ENCODE measurements around the gene DDX31. TPM values are rescaled to one million over a fixed set of nuclear protein-coding genes. Genes with fewer than 3 reads are reported as not detected.

Gene DDX31
- total and polyA plus RNA-seq, 2 experiments from 2014 or later = 7.3 to 13.1 TPM

- H3K9me2 ChIP-seq (replicated peaks; ENCODE audit: insufficient read depth) = no peaks in the 10 kb centered on the region
- no peak overlapping the region for H2AFZ ChIP-seq
- H3K4me3 ChIP-seq = no peak overlapping the region
- DNase-seq (ENCODE audit: low spot score) = no peak
- H4K20me1 ChIP-seq (ENCODE audit: insufficient read depth, poor library complexity, severe bottlenecking) = no peaks in the 10 kb centered on the region
- H3K36me3 ChIP-seq (replicated peaks; ENCODE audit: insufficient read depth, low read depth) = no peaks in the 10 kb centered on the region
- no peaks in the 10 kb centered on the region for H3K9me3 ChIP-seq (ENCODE audit: low read depth)
- 63% methylated on average over 5 of the region's 5 CpGs for WGBS (ENCODE audit: low lambda C conversion rate, missing lambda C conversion rate)
- H3K4me2 ChIP-seq = no peak overlapping the region
- no peak overlapping the region for H3K27ac ChIP-seq
- H3K4me1 ChIP-seq (ENCODE audit: insufficient read depth) = no peaks in the 10 kb centered on the region
- no peaks in the 10 kb centered on the region for H3K79me2 ChIP-seq
- no peak for TF ChIP-seq EZH2phosphoT487 (IDR thresholded peaks at IDR 0.05; ENCODE audit: low read depth, severe bottlenecking, unreplicated experiment)
- TF ChIP-seq CTCF (IDR thresholded peaks at IDR 0.05; ENCODE audit: poor library complexity) = no peak
- TF ChIP-seq EZH2 (IDR thresholded peaks at IDR 0.05; ENCODE audit: borderline replicate concordance) = no peak
- H3K27me3 ChIP-seq = no peaks in the 10 kb centered on the region
These were observed 31.5 kb downstream of the DDX31 start for GRCh38 chr9:132638240-132638639.

GRCh38 chr9:132637801-132638200, 32.0 kb downstream of the DDX31 start:
- TF ChIP-seq EZH2phosphoT487 (IDR thresholded peaks at IDR 0.05; ENCODE audit: low read depth, severe bottlenecking, unreplicated experiment) (no peak), EZH2 (IDR thresholded peaks at IDR 0.05; ENCODE audit: borderline replicate concordance) (no peak), CTCF (IDR thresholded peaks at IDR 0.05; ENCODE audit: poor library complexity) (no peak)
- H4K20me1 ChIP-seq (ENCODE audit: insufficient read depth, poor library complexity, severe bottlenecking) = no peaks in the 10 kb centered on the region
- no peaks in the 10 kb centered on the region for H3K36me3 ChIP-seq (replicated peaks; ENCODE audit: insufficient read depth, low read depth)
- no peak for DNase-seq (ENCODE audit: low spot score)
- H3K9me3 ChIP-seq (ENCODE audit: low read depth) = no peaks in the 10 kb centered on the region
- no peaks in the 10 kb centered on the region for H3K9me2 ChIP-seq (replicated peaks; ENCODE audit: insufficient read depth)
- H3K27me3 ChIP-seq = no peaks in the 10 kb centered on the region
- H3K27ac ChIP-seq = no peak overlapping the region
- H3K4me1 ChIP-seq (ENCODE audit: insufficient read depth) = no peaks in the 10 kb centered on the region
- 95% methylated on average over 12 of the region's 12 CpGs for WGBS (ENCODE audit: low lambda C conversion rate, missing lambda C conversion rate)
- H2AFZ ChIP-seq = no peak overlapping the region
- no peak overlapping the region for H3K4me3 ChIP-seq
- H3K79me2 ChIP-seq = no peaks in the 10 kb centered on the region
- H3K4me2 ChIP-seq = no peak overlapping the region

- Histone ChIP-seq H3K9me2 (replicated peaks; ENCODE audit: insufficient read depth) (no peaks in the 10 kb centered on the region), H3K4me1 (ENCODE audit: insufficient read depth) (no peaks in the 10 kb centered on the region), H3K27me3 (no peaks in the 10 kb centered on the region), H3K27ac (peak overlapping the region; percentile 43), H3K36me3 (replicated peaks; ENCODE audit: insufficient read depth, low read depth) (no peaks in the 10 kb centered on the region), H3K4me3 (no peak overlapping the region), H2AFZ (no peak overlapping the region), H4K20me1 (ENCODE audit: insufficient read depth, poor library complexity, severe bottlenecking) (no peaks in the 10 kb centered on the region), H3K4me2 (no peak overlapping the region), H3K9me3 (ENCODE audit: low read depth) (no peaks in the 10 kb centered on the region), H3K79me2 (no peaks in the 10 kb centered on the region)
- no peak for DNase-seq (ENCODE audit: low spot score)
- TF ChIP-seq EZH2 (IDR thresholded peaks at IDR 0.05; ENCODE audit: borderline replicate concordance) = no peak
- no peak for TF ChIP-seq CTCF (IDR thresholded peaks at IDR 0.05; ENCODE audit: poor library complexity)
- TF ChIP-seq EZH2phosphoT487 (IDR thresholded peaks at IDR 0.05; ENCODE audit: low read depth, severe bottlenecking, unreplicated experiment) = no peak
- WGBS (ENCODE audit: low lambda C conversion rate, missing lambda C conversion rate) = 79% methylated on average over 12 of the region's 12 CpGs
These were observed 32.4 kb downstream of the DDX31 start for GRCh38 chr9:132637351-132637750.

- no peaks in the 10 kb centered on the region for H4K20me1 ChIP-seq (ENCODE audit: insufficient read depth, poor library complexity, severe bottlenecking)
- no peaks in the 10 kb centered on the region for H3K79me2 ChIP-seq
- no peak for DNase-seq (ENCODE audit: low spot score)
- H3K4me3 ChIP-seq = no peak overlapping the region
- H3K9me3 ChIP-seq (ENCODE audit: low read depth) = no peaks in the 10 kb centered on the region
- 96% methylated on average over 3 of the region's 3 CpGs for WGBS (ENCODE audit: low lambda C conversion rate, missing lambda C conversion rate)
- no peaks in the 10 kb centered on the region for H3K36me3 ChIP-seq (replicated peaks; ENCODE audit: insufficient read depth, low read depth)
- no peaks in the 10 kb centered on the region for H3K9me2 ChIP-seq (replicated peaks; ENCODE audit: insufficient read depth)
- no peak overlapping the region for H3K4me2 ChIP-seq
- TF ChIP-seq CTCF (IDR thresholded peaks at IDR 0.05; ENCODE audit: poor library complexity) (no peak), EZH2 (IDR thresholded peaks at IDR 0.05; ENCODE audit: borderline replicate concordance) (no peak), EZH2phosphoT487 (IDR thresholded peaks at IDR 0.05; ENCODE audit: low read depth, severe bottlenecking, unreplicated experiment) (no peak)
- no peaks in the 10 kb centered on the region for H3K27me3 ChIP-seq
- H3K27ac ChIP-seq = no peak overlapping the region
- H3K4me1 ChIP-seq (ENCODE audit: insufficient read depth) = no peaks in the 10 kb centered on the region
- no peak overlapping the region for H2AFZ ChIP-seq
These were observed 35.5 kb downstream of the DDX31 start for GRCh38 chr9:132634327-132634726.

All from hepatocyte (in vitro differentiated cells).